Activated CD4-positive, CD25-positive, alpha-beta regulatory T cell (primary cell): Measurements from ENCODE around the gene FAM186B.

Source experiments
- DNase-seq, 4 experiments: peaks; one replicate each; lab custom pipeline; 2025; lab: John Stamatoyannopoulos, UW

FAM186B gene

DNA sequence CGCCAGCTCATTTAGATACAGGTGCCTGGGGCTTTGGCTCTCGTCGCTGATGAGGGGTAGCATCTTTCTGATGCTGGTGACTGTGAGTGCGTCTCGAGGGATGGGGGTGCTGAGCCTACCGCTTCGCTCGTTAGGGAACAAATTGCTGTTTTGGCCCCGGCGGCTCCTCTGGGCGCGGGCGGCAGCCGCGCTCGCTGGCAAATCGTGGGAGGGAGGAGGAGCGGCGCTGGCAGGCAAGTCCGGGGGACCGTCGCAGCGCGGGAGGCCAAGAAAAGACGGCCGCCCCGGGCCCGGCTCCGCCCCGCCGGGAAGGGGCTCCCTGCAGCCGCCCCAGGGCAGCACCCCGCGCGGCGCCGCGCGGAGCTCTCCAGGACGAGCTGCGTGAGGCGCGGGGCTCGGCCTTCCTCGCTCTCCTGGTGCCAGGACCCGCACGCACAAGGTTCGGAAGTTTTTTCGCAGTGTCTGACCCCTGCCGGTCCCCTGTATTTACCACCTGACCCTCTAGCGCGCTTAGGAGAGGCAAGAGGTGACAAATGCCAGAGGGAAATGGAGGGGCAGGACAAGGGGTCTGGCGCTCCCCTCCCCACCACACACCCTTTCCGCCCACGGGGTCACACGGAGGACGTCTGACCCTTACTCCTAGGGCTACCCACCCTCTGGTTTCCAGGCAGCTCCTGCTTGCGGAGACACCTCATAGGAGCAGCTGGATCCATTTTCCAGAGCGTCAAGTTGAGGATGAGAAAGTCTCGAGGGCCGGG lies 67.5 kb downstream of the FAM186B start:
- no peak for DNase-seq
